ENCODE measurements around the gene DCAF17. TPM values are rescaled to one million over a fixed set of nuclear protein-coding genes. Genes with fewer than 3 reads are reported as not detected.

The DCAF17 gene
- total and polyA plus RNA-seq, 2 of the 13 experiments (the other 11 are each of a cell fraction or from before 2014, with no cell fraction given) = 13.7 to 30.0 TPM

GRCh38 chr2:171523088-171524017, 89.3 kb downstream of the DCAF17 start (continued):
- TF ChIP-seq TRIM22 (IDR thresholded peaks at IDR 0.05) (no peak), ZNF598 (CRISPR knock-in tag; IDR thresholded peaks at IDR 0.05; ENCODE audit: borderline replicate concordance) (peak; percentile 84), ZNF563 (CRISPR knock-in tag; IDR thresholded peaks at IDR 0.05) (0 out of 2 replicates have a peak, but pooled peaks have one; percentile 30), STAG1 (CRISPR knock-in tag; IDR thresholded peaks at IDR 0.05) (no peak), ZFP91 (CRISPR knock-in tag; IDR thresholded peaks at IDR 0.05; ENCODE audit: borderline replicate concordance) (peak; percentile 33; the same call in 1 of the 2 replicates), GATAD1 (CRISPR knock-in tag; IDR thresholded peaks at IDR 0.05) (no peak; the same call in 1 of the 2 replicates), ZNF543 (CRISPR knock-in tag; IDR thresholded peaks at IDR 0.05) (peak; percentile 43; the same call in 1 of the 2 replicates), ZBTB20 (CRISPR knock-in tag; IDR thresholded peaks at IDR 0.05; ENCODE audit: borderline replicate concordance, low read depth) (0 out of 2 replicates have a peak, but pooled peaks have one; percentile 11), ZNF746 (CRISPR knock-in tag; IDR thresholded peaks at IDR 0.05) (0 out of 2 replicates have a peak, but pooled peaks have one; percentile 25), SAP130 (CRISPR knock-in tag; IDR thresholded peaks at IDR 0.05; ENCODE audit: low read depth) (peak; percentile 31), TIGD3 (CRISPR knock-in tag; IDR thresholded peaks at IDR 0.05; ENCODE audit: borderline replicate concordance) (no peak), ZNF44 (CRISPR knock-in tag; IDR thresholded peaks at IDR 0.05) (peak; percentile 52; the same call in 1 of the 2 replicates), ARNTL (CRISPR knock-in tag; IDR thresholded peaks at IDR 0.05) (0 out of 2 replicates have a peak, but pooled peaks have one; percentile 16), SRF (IDR thresholded peaks at IDR 0.05; ENCODE audit: low read depth, low read length) (no peak), PHF20 (CRISPR knock-in tag; IDR thresholded peaks at IDR 0.05) (no peak), SNAI1 (CRISPR knock-in tag; IDR thresholded peaks at IDR 0.05; ENCODE audit: borderline replicate concordance) (peak; percentile 60; the same call in 1 of the 2 replicates), ZNF672 (CRISPR knock-in tag; IDR thresholded peaks at IDR 0.05) (no peak), MTERF4 (CRISPR knock-in tag; IDR thresholded peaks at IDR 0.05) (peak; percentile 76)
